Adrenal gland (tissue), 12 donors: ENCODE data around the gene APBB2. TPM values are rescaled to one million over a fixed set of nuclear protein-coding genes. Genes with fewer than 3 reads are reported as not detected.

ENCODE experiments used
- DNase-seq, 7 donors: peaks; one replicate each; pipeline ENCODE4 v3.0.0-alpha.2; 2019 to 2020
- H3K27ac ChIP-seq, 5 donors: fragments of 200-600 bp; sonication (generic) in 4 of 5; 1 replicate in 3 of 5; 2 replicates in 2 of 5; pipeline versions ENCODE4 v1.5.1 to v1.8.0; 2016 to 2020; ENCODE audit warnings: mild to moderate bottlenecking in 1 of 5
- H3K27me3 ChIP-seq: fragments of 200-600 bp; 2 replicates; pipeline ENCODE4 v1.8.0; 2021
- H3K36me3 ChIP-seq, 2 donors: fragments of 200-600 bp; replicated peaks in 1 of 2; 1 replicate in 1 of 2; 2 replicates in 1 of 2; pipeline versions ENCODE4 v1.5.1 to v1.8.0; 2018 to 2022
- H3K4me1 ChIP-seq, 2 donors: fragments of 200-600 bp; replicated peaks in 1 of 2; 1 replicate in 1 of 2; 2 replicates in 1 of 2; pipeline versions ENCODE4 v1.5.1 to v1.8.0; 2018 to 2021
- H3K4me3 ChIP-seq, 4 donors: fragments of 200-600 bp; sonication (generic) in 3 of 4; one replicate each; pipeline ENCODE4 v1.5.1; 2016 to 2018
- H3K9me3 ChIP-seq, 3 donors: fragments of 200-600 bp; sonication (generic) in 1 of 3; replicated peaks in 1 of 3; 1 replicate in 2 of 3; 2 replicates in 1 of 3; pipeline versions ENCODE4 v1.5.1 to v1.8.0; 2016 to 2021
- CTCF ChIP-seq, 6 experiments: fragments of 450-650 bp in 4 of 6; fragments of 200-600 bp in 2 of 6; sonication (generic) in 1 of 6; IDR thresholded peaks; 1 replicate in 5 of 6; 2 replicates in 1 of 6; pipeline versions ENCODE4 v1.5.1 to v1.8.0; 2016 to 2021; ENCODE audit warnings: antibody characterized with exemption in 6 of 6, mild to moderate bottlenecking in 2 of 6, moderate library complexity in 1 of 6
- POLR2A ChIP-seq, 2 donors: fragments of 450-650 bp; IDR thresholded peaks; one replicate each; pipeline ENCODE4 v1.6.1; 2017; ENCODE audit warnings: antibody characterized with exemption in 2 of 2, mild to moderate bottlenecking in 2 of 2, moderate library complexity in 1 of 2
- WGBS, 4 donors: extraction: QIAGEN DNeasy Blood & Tissue Kit in 2 of 4; methylation state at CpG; one replicate each; pipeline versions ENCODE4 v1.1.5 to v1.1.7; 2013 to 2017; 5-methylcytosine and 5-hydroxymethylcytosine counted together
- intact Hi-C, 2 donors: fragments of 100-400 bp; cut with DNase I; formaldehyde crosslinking; loops; one replicate each; pipeline versions ENCODE4 v1.14.1 to v1.15.0; 2022 to 2023
- polyA plus RNA-seq, 3 donors: library from polyadenylated mRNA; stranded (reverse); fragments of 200-250 nt in 2 of 3; fragments of 350-450 nt in 1 of 3; fragmentation: Illumina TruSeq in 1 of 3; extraction: RNeasy Lipid Tissue Mini Kit (QIAGEN cat#74804) in 1 of 3; gene quantifications; one replicate each; pipeline ENCODE4 v1.2.3, GENCODE V29; 2013 to 2014
- total RNA-seq, 9 donors: library from RNA; depleted of rRNA in 4 of 9; stranded (reverse); fragments of >200 nt in 4 of 9; fragments of 120-200 nt in 1 of 9; fragmentation: NEBNext Ultra II Directional in 1 of 9; extraction: Animal tissue kit (Norgen Biotek cat#: 25700) in 1 of 9; gene quantifications; one replicate each; pipeline versions ENCODE4 v1.1.0 to v1.2.4, GENCODE V29; 2013 to 2023
- donor health status: healthy with polysubstance abuse.
- donor health status: Bipolar disorder and iron deficiency.
- donor health status: DM: yes; HTN: yes; CAD: no.
- donor health status: DM: no; HTN: no; CAD: no.
- donor health status: DM: no; HTN: no; CAD: no.
- donor health status: DM: yes; HTN: yes; CAD: no.

The APBB2 gene
- total and polyA plus RNA-seq, 12 donors = 12.4 to 135 (median 39.7) TPM

- TF ChIP-seq CTCF (IDR thresholded peaks at IDR 0.05) = no peak
- TF ChIP-seq POLR2A (IDR thresholded peaks at IDR 0.05) = no peak
- H3K4me1 ChIP-seq = peaks cover 0 to 6% of the 10 kb centered on the region in 2 donors
- H3K36me3 ChIP-seq = no peaks in the 10 kb centered on the region
- intact Hi-C loops = no loop called here
- no peak for DNase-seq
- no peak overlapping the region for H3K27ac ChIP-seq
- WGBS, 4 donors = 85 to 93% (median 88%) methylated on average over 7 of the region's 7 CpGs
- no peaks in the 10 kb centered on the region for H3K9me3 ChIP-seq
- H3K4me3 ChIP-seq = no peak overlapping the region
- no peaks in the 10 kb centered on the region for H3K27me3 ChIP-seq
Observed at GRCh38 chr4:40874331-40874730, 340.0 kb downstream of the APBB2 start.

GRCh38 chr4:40871695-40872250 is 342.6 kb downstream of the APBB2 start:
- 92 to 98% (median 96%) methylated on average over 7 of the region's 7 CpGs for WGBS, 4 donors
- DNase-seq = no peak
- intact Hi-C loops = no loop called here

GRCh38 chr4:40870150-40870549 is 344.2 kb downstream of the APBB2 start:
- intact Hi-C loops = no loop called here
- no peak for DNase-seq
- Histone ChIP-seq H3K36me3 (no peaks in the 10 kb centered on the region), H3K4me3 (no peak overlapping the region), H3K9me3 (no peaks in the 10 kb centered on the region), H3K4me1 (no peaks in the 10 kb centered on the region), H3K27ac (no peak overlapping the region), H3K27me3 (no peaks in the 10 kb centered on the region)
- WGBS, 4 donors = 79 to 87% (median 81%) methylated on average over 4 of the region's 4 CpGs
- TF ChIP-seq POLR2A (IDR thresholded peaks at IDR 0.05) (no peak), CTCF (IDR thresholded peaks at IDR 0.05) (no peak)

More at GRCh38 chr4:40871695-40872250, 342.6 kb downstream of the APBB2 start:
- no peak for TF ChIP-seq CTCF (IDR thresholded peaks at IDR 0.05)
- no peak for TF ChIP-seq POLR2A (IDR thresholded peaks at IDR 0.05)
- Histone ChIP-seq H3K9me3 (no peaks in the 10 kb centered on the region), H3K36me3 (no peaks in the 10 kb centered on the region), H3K27me3 (no peaks in the 10 kb centered on the region), H3K4me1 (peaks cover 0 to 6% of the 10 kb centered on the region in 2 donors), H3K27ac (no peak overlapping the region), H3K4me3 (no peak overlapping the region)

GRCh38 chr4:40865696-40866095 is 348.6 kb downstream of the APBB2 start:
- Histone ChIP-seq H3K4me3 (no peak overlapping the region), H3K27me3 (no peaks in the 10 kb centered on the region), H3K4me1 (no peaks in the 10 kb centered on the region), H3K9me3 (no peaks in the 10 kb centered on the region), H3K27ac (no peak overlapping the region), H3K36me3 (no peaks in the 10 kb centered on the region)
- intact Hi-C loops = no loop called here
- no peak for DNase-seq
- TF ChIP-seq POLR2A (IDR thresholded peaks at IDR 0.05) = no peak
- TF ChIP-seq CTCF (IDR thresholded peaks at IDR 0.05) = no peak
- WGBS, 4 donors = 71 to 90% (median 84%) methylated on average over 8 of the region's 8 CpGs
